Measurements from ENCODE around the gene PDGFB. TPM values are rescaled to one million over a fixed set of nuclear protein-coding genes. Genes with fewer than 3 reads are reported as not detected.

Gene PDGFB
- total and polyA plus RNA-seq, 2 donors (not counting 1 experiment from before 2014, with no cell fraction given), result 0.04 TPM; not detected in 1

DNA sequence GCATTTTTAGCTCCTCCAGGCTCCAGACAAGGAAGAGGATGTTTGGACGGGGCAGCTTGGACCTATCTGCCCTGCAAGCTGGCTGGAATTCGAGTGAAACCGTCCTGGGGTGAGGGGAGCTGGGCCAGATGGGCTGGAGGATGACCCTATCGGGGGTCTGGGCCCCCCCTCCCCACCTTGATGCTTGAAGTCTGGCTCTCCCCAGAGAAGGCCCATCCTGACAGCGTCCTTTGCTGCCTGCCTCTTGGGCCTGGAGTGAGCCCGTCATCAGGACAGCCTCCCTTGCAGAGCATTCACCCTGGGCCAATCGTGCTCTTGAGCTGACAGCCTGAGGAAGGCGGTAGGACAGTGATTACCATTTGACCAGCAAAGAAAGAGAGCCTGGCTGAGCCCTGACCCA, 5.3 kb upstream of the PDGFB start:
- Histone ChIP-seq H3K79me2 (ENCODE audit: control insufficient read depth, insufficient read depth, low read length) (no peaks in the 10 kb centered on the region), H3K27ac (ENCODE audit: low read length in 2 of 2) (no peak overlapping the region), H4K20me1 (ENCODE audit: control insufficient read depth, insufficient read depth, low read length, poor library complexity, severe bottlenecking) (no peaks in the 10 kb centered on the region), H3K9ac (ENCODE audit: low read length) (no peak overlapping the region), H2AFZ (ENCODE audit: insufficient read depth, low read depth, low read length, poor library complexity, severe bottlenecking) (no peak overlapping the region), H3K9me3 (ENCODE audit: control extremely low read depth in 1 of 3, control insufficient read depth in 2 of 3, insufficient read depth in 1 of 3, low read length in 2 of 3) (peaks cover 0 to 13% (median 0%) of the 10 kb centered on the region in 3 donors), H3K4me3 (ENCODE audit: control extremely low read depth in 1 of 5, extremely low read depth in 1 of 5, insufficient read depth in 1 of 5, low read depth in 2 of 5, low read length in 4 of 5) (no peak overlapping the region), H3K36me3 (replicated peaks in 1 of 2; ENCODE audit: control extremely low read depth in 1 of 2, control insufficient read depth in 1 of 2, extremely low read depth in 1 of 2, insufficient read depth in 2 of 2, low read length in 1 of 2) (no peaks in the 10 kb centered on the region), H3K4me1 (ENCODE audit: control insufficient read depth in 2 of 2, insufficient read depth in 2 of 2, low read length in 2 of 2) (peaks cover 9 to 22% of the 10 kb centered on the region in 2 donors), H3K27me3 (replicated peaks in 1 of 4; ENCODE audit: control extremely low read depth in 1 of 4, control insufficient read depth in 3 of 4, insufficient read depth in 4 of 4, low read length in 3 of 4) (peaks cover 0 to 94% (median 46%) of the 10 kb centered on the region in 4 experiments), H3K4me2 (replicated peaks; ENCODE audit: low read depth, low read length, poor library complexity, severe bottlenecking) (no peak overlapping the region)
- Mint-ChIP-seq H3K27me3 (peaks cover 75% of the 10 kb centered on the region), H3K4me3 (no peak overlapping the region), H3K27ac (no peak overlapping the region), H3K4me1 (peaks cover 12% of the 10 kb centered on the region), H3K9me3 (ENCODE audit: insufficient read depth) (no peaks in the 10 kb centered on the region)
- DNase-seq (no peak), ATAC-seq (ENCODE audit: low read depth) (no peak)
- WGBS (ENCODE audit: insufficient coverage), result 38% methylated on average over 8 of the region's 8 CpGs
- POLR2A ChIA-PET, result no interaction called here
- TF ChIP-seq EZH2 (IDR thresholded peaks at IDR 0.05; ENCODE audit: borderline replicate concordance, insufficient read depth, low read depth, low read length, poor library complexity, severe bottlenecking), result no peak
- TF ChIP-seq, protein P1, sequence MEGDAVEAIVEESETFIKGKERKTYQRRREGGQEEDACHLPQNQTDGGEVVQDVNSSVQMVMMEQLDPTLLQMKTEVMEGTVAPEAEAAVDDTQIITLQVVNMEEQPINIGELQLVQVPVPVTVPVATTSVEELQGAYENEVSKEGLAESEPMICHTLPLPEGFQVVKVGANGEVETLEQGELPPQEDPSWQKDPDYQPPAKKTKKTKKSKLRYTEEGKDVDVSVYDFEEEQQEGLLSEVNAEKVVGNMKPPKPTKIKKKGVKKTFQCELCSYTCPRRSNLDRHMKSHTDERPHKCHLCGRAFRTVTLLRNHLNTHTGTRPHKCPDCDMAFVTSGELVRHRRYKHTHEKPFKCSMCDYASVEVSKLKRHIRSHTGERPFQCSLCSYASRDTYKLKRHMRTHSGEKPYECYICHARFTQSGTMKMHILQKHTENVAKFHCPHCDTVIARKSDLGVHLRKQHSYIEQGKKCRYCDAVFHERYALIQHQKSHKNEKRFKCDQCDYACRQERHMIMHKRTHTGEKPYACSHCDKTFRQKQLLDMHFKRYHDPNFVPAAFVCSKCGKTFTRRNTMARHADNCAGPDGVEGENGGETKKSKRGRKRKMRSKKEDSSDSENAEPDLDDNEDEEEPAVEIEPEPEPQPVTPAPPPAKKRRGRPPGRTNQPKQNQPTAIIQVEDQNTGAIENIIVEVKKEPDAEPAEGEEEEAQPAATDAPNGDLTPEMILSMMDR (IDR thresholded peaks at IDR 0.05), result no peak
- intact Hi-C loops (cut with micrococcal nuclease), result loop anchor here (5.0 kb wide), 1 partner anchor 78 kb away; no protein-coding TSS in a partner anchor
- CTCF ChIA-PET, result no interaction called here

DNA sequence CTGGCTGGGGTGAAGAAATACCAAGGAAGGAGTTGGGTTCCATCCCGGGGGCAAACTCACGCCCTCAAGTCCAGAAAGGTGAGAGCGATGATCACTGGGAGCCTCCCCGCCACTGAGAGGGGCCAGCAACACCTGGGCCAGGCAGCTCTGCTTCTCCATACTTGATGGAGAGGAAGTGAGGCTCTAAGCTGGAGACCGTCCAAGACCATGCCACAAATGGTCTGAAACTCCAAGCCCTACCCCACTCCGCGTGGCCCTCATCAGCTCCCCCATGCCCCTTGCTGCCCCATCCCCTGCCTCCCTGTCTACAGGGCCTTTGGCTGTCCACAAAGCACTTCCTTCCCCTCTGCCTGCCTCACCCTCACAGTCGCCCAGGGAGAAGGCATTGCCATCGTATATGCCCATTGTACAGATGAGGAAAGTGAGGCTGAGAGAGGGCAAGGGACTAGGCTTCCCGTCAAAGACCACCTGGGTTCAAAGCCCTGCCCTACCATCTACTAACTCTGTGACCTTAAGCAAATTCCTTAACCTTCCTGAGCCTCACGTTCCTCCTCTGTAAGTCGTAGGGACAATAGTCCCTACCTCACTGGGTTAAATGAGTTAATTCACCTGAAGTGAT, 4.4 kb upstream of the PDGFB start:
- no peak overlapping the region for H3K4me3 ChIP-seq (ENCODE audit: control extremely low read depth in 1 of 5, extremely low read depth in 1 of 5, insufficient read depth in 1 of 5, low read depth in 2 of 5, low read length in 4 of 5)
- peaks cover 0 to 13% (median 0%) of the 10 kb centered on the region in 3 donors for H3K9me3 ChIP-seq (ENCODE audit: control extremely low read depth in 1 of 3, control insufficient read depth in 2 of 3, insufficient read depth in 1 of 3, low read length in 2 of 3)
- WGBS (ENCODE audit: insufficient coverage), result 65% methylated on average over 8 of the region's 12 CpGs
- ChIA-PET POLR2A (no interaction called here), CTCF (no interaction called here)
- H3K4me2 ChIP-seq (replicated peaks; ENCODE audit: low read depth, low read length, poor library complexity, severe bottlenecking), result no peak overlapping the region
- Mint-ChIP-seq H3K4me3 (no peak overlapping the region), H3K9me3 (ENCODE audit: insufficient read depth) (no peaks in the 10 kb centered on the region), H3K27me3 (peaks cover 69% of the 10 kb centered on the region), H3K27ac (no peak overlapping the region), H3K4me1 (peaks cover 12% of the 10 kb centered on the region)
- H3K36me3 ChIP-seq (replicated peaks in 1 of 2; ENCODE audit: control extremely low read depth in 1 of 2, control insufficient read depth in 1 of 2, extremely low read depth in 1 of 2, insufficient read depth in 2 of 2, low read length in 1 of 2), result no peaks in the 10 kb centered on the region
- intact Hi-C loops (cut with micrococcal nuclease), result no loop called here
- no peak for ATAC-seq (ENCODE audit: low read depth)
- peaks cover 9 to 23% of the 10 kb centered on the region in 2 donors for H3K4me1 ChIP-seq (ENCODE audit: control insufficient read depth in 2 of 2, insufficient read depth in 2 of 2, low read length in 2 of 2)
- peaks cover 0 to 92% (median 47%) of the 10 kb centered on the region in 4 experiments for H3K27me3 ChIP-seq (replicated peaks in 1 of 4; ENCODE audit: control extremely low read depth in 1 of 4, control insufficient read depth in 3 of 4, insufficient read depth in 4 of 4, low read length in 3 of 4)
- TF ChIP-seq EZH2 (IDR thresholded peaks at IDR 0.05; ENCODE audit: borderline replicate concordance, insufficient read depth, low read depth, low read length, poor library complexity, severe bottlenecking), result no peak
- TF ChIP-seq, protein P1 (IDR thresholded peaks at IDR 0.05), result no peak
- no peak for DNase-seq
- H4K20me1 ChIP-seq (ENCODE audit: control insufficient read depth, insufficient read depth, low read length, poor library complexity, severe bottlenecking), result no peaks in the 10 kb centered on the region
- no peak overlapping the region for H3K9ac ChIP-seq (ENCODE audit: low read length)
- H2AFZ ChIP-seq (ENCODE audit: insufficient read depth, low read depth, low read length, poor library complexity, severe bottlenecking), result no peak overlapping the region
- no peak overlapping the region for H3K27ac ChIP-seq (ENCODE audit: low read length in 2 of 2)
- H3K79me2 ChIP-seq (ENCODE audit: control insufficient read depth, insufficient read depth, low read length), result no peaks in the 10 kb centered on the region

Measured in B cell (primary cell).